Suprapubic skin (tissue), 4 donors: Measurements from ENCODE around the gene VPS35L. TPM values are rescaled to one million over a fixed set of nuclear protein-coding genes. Genes with fewer than 3 reads are reported as not detected.

ENCODE experiments used
- DNase-seq, 2 donors: peaks; one replicate each; pipeline ENCODE4 v3.0.0-alpha.2; 2019; ENCODE audit warnings: low spot score in 2 of 2
- H3K27ac ChIP-seq: fragments of 200-600 bp; sonication (generic); one replicate; pipeline ENCODE4 v1.5.1; 2019
- H3K27me3 ChIP-seq: fragments of 200-600 bp; sonication (generic); one replicate; pipeline ENCODE4 v1.5.1; 2019
- H3K36me3 ChIP-seq: fragments of 200-600 bp; sonication (generic); one replicate; pipeline ENCODE4 v1.5.1; 2019
- H3K4me1 ChIP-seq: fragments of 200-600 bp; sonication (generic); one replicate; pipeline ENCODE4 v1.5.1; 2019
- H3K4me3 ChIP-seq: fragments of 200-600 bp; sonication (generic); one replicate; pipeline ENCODE4 v1.5.1; 2019; ENCODE audit warnings: mild to moderate bottlenecking
- H3K9me3 ChIP-seq: fragments of 200-600 bp; sonication (generic); one replicate; pipeline ENCODE4 v1.5.1; 2019
- EP300 ChIP-seq: sonication (generic); formaldehyde crosslinking; IDR thresholded peaks from one replicate; pipeline ENCODE4 v1.6.1; 2017; ENCODE audit warnings: antibody characterized with exemption
- POLR2A ChIP-seq, 2 donors: fragments of 450-650 bp; IDR thresholded peaks; one replicate each; pipeline ENCODE4 v1.6.1; 2017; ENCODE audit warnings: antibody characterized with exemption in 2 of 2, mild to moderate bottlenecking in 2 of 2, moderate library complexity in 2 of 2
- POLR2AphosphoS5 ChIP-seq, 3 donors: sonication (generic); formaldehyde crosslinking; IDR thresholded peaks; one replicate each; pipeline ENCODE4 v1.6.1; 2017; ENCODE audit warnings: antibody characterized with exemption in 3 of 3
- WGBS: methylation state at CpG from one replicate; pipeline ENCODE4 v1.1.5; 2018; 5-methylcytosine and 5-hydroxymethylcytosine counted together
- total RNA-seq, 4 donors: library from RNA; depleted of rRNA; stranded (reverse); fragments of >200 nt; gene quantifications; one replicate each; pipeline ENCODE4 v1.1.0, GENCODE V29; 2016
- TF ChIP-seq, protein P1 (sequence below), 2 donors: fragments of 200-600 bp in 1 of 2; fragments of 450-650 bp in 1 of 2; sonication (generic) in 1 of 2; IDR thresholded peaks; one replicate each; pipeline ENCODE4 v1.5.1; 2016 to 2019; ENCODE audit warnings: antibody characterized with exemption in 2 of 2, mild to moderate bottlenecking in 1 of 2, moderate library complexity in 1 of 2

VPS35L gene
- total RNA-seq, 4 donors from 2014 or later, result 16.3 to 30.4 (median 20.7) TPM

DNA sequence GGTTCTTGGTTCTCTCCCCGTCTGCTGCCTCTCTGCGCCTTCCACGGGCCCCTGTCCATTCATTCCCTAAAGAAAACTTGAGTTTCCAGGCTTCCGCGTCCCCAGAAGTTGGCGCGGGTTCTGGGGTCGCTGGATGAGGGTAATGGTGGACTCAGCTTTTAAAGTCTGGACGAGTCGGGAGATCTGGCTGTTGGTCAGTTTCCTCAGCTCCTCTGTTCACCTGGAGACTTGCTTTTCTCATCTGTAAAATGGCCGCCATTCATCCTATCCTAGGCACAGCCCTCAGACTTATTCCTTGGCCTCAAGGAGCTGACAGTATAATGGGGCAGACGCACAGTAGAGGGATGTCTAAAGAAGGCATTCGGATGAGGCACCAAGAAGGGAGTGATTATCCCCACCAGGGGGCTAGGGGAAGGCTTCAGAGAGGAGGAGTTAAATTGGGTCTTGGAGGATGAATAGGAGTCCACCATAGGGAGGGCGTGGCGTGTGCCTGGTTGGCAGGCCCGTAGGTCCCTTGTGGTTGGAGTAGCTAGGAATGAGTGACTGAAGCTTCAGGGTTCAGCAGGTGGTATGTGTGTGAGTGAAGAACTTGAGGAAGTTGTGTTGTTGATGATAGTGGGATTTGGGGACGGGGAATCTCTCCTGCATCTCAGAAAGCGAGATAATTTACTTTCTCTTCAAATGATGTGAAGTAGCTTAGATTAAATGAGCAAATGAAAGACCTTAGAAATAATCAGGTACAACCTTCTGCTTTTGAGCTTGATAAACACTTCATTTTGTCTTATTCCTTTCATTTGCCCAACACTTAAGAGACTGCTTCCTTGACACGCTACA is 652 bp downstream of the VPS35L start:
- Histone ChIP-seq H3K27me3 (no peaks in the 10 kb centered on the region), H3K9me3 (no peaks in the 10 kb centered on the region), H3K4me3 (peak overlapping the region; percentile 82), H3K36me3 (peaks cover 4% of the 10 kb centered on the region), H3K27ac (peak overlapping the region; percentile 91), H3K4me1 (peaks cover 21% of the 10 kb centered on the region)
- no peak for DNase-seq
- TF ChIP-seq, protein P1, sequence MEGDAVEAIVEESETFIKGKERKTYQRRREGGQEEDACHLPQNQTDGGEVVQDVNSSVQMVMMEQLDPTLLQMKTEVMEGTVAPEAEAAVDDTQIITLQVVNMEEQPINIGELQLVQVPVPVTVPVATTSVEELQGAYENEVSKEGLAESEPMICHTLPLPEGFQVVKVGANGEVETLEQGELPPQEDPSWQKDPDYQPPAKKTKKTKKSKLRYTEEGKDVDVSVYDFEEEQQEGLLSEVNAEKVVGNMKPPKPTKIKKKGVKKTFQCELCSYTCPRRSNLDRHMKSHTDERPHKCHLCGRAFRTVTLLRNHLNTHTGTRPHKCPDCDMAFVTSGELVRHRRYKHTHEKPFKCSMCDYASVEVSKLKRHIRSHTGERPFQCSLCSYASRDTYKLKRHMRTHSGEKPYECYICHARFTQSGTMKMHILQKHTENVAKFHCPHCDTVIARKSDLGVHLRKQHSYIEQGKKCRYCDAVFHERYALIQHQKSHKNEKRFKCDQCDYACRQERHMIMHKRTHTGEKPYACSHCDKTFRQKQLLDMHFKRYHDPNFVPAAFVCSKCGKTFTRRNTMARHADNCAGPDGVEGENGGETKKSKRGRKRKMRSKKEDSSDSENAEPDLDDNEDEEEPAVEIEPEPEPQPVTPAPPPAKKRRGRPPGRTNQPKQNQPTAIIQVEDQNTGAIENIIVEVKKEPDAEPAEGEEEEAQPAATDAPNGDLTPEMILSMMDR (IDR thresholded peaks at IDR 0.05), result no peak
- TF ChIP-seq POLR2AphosphoS5 (IDR thresholded peaks at IDR 0.05), result no peak
- TF ChIP-seq EP300, result no peak
- TF ChIP-seq POLR2A (IDR thresholded peaks at IDR 0.05), result no peak
- WGBS, result 38% methylated on average over 19 of the region's 19 CpGs

DNA sequence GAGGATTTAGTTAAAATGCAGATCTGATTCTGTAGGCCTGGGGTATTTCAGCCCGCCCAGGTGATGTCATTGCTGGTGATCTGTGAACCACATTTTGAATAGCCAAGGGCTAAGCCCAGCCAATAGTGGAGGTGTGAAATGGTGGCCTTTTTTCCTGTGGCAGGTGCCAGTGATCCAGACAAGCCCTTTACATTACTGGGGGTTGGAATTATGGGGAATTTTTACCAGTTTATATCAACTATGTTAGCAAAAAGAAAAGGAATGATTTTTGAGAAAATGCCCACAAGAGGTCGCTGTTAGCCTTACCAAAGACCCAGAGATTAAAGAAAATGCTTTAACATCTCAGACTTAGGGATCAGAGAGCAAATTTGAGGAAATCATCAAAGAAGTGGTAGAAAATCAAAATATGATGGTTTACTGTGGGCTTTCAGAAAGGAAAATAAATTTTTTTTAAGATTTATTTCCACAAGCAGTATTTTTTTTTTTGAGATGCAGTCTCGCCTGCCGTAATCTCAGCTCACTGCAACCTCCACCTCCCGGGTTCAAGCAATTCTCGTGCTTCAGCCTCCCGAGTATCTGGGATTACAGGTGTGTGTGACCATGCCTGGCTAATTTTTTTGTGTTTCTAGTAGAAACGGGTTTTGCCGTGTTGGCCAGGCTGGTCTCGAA is 3.9 kb downstream of the VPS35L start:
- Histone ChIP-seq H3K27me3 (no peaks in the 10 kb centered on the region), H3K9me3 (no peaks in the 10 kb centered on the region), H3K4me3 (no peak overlapping the region), H3K27ac (no peak overlapping the region), H3K36me3 (peaks cover 3% of the 10 kb centered on the region), H3K4me1 (peaks cover 21% of the 10 kb centered on the region)
- DNase-seq, result no peak
- TF ChIP-seq, protein P1 (IDR thresholded peaks at IDR 0.05), result peak; percentile 25 to 35
- TF ChIP-seq EP300, result no peak
- WGBS, result 79% methylated on average over 10 of the region's 10 CpGs

DNA sequence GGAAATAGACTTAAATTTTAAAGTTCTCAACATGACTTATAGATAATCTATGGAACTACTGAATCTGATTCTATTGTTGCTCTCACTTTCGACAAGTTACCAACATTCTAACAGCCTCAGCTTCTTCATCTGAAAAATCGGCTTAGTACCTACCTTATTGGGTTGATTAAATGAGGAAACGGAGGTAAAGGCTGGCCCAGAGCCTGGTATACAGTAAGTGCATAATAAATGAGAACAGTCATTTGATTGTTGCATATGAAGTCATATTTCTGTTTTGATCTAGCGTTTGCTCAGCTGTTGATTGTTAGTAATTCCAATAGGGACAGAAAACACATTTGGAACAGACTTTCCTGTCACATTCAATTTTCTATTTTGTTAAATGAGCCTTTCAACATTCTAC is 4.6 kb downstream of the VPS35L start:
- TF ChIP-seq POLR2A (IDR thresholded peaks at IDR 0.05) (no peak), EP300 (no peak), POLR2AphosphoS5 (IDR thresholded peaks at IDR 0.05) (no peak)
- TF ChIP-seq, protein P1 (IDR thresholded peaks at IDR 0.05), result no peak
- DNase-seq, result no peak
- no peaks in the 10 kb centered on the region for H3K9me3 ChIP-seq
- no peaks in the 10 kb centered on the region for H3K27me3 ChIP-seq
- no peak overlapping the region for H3K27ac ChIP-seq
- WGBS, result 88% methylated on average over 4 of the region's 4 CpGs
- H3K4me3 ChIP-seq, result no peak overlapping the region
- peaks cover 8% of the 10 kb centered on the region for H3K36me3 ChIP-seq
- H3K4me1 ChIP-seq, result peaks cover 15% of the 10 kb centered on the region

DNA sequence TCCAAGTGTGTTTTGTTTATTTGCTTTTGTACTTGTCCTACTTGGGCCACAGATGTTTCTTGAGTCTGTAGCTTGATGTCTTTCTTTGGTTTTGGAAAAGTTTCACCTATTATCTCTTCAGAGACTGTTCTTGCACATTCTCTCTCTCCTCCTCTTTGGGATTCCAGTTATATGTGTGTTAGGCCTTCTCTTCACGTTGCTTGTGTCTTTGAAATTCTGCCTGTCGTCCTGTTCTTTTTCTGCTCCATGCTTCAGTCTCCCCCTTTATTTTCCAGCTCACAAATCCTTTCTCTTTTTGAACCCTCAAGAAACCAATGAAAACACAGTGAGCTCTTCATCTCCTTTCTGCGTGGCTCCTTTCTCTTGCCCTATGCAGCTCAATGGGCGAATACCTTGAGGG is 7.9 kb downstream of the VPS35L start:
- Histone ChIP-seq H3K4me3 (no peak overlapping the region), H3K9me3 (no peaks in the 10 kb centered on the region), H3K36me3 (peaks cover 39% of the 10 kb centered on the region), H3K27me3 (no peaks in the 10 kb centered on the region), H3K4me1 (no peaks in the 10 kb centered on the region), H3K27ac (no peak overlapping the region)
- DNase-seq, result no peak
- TF ChIP-seq, protein P1 (IDR thresholded peaks at IDR 0.05), result no peak
- TF ChIP-seq EP300 (no peak), POLR2AphosphoS5 (IDR thresholded peaks at IDR 0.05) (no peak), POLR2A (IDR thresholded peaks at IDR 0.05) (no peak)
- 94% methylated on average over 4 of the region's 4 CpGs for WGBS

DNA sequence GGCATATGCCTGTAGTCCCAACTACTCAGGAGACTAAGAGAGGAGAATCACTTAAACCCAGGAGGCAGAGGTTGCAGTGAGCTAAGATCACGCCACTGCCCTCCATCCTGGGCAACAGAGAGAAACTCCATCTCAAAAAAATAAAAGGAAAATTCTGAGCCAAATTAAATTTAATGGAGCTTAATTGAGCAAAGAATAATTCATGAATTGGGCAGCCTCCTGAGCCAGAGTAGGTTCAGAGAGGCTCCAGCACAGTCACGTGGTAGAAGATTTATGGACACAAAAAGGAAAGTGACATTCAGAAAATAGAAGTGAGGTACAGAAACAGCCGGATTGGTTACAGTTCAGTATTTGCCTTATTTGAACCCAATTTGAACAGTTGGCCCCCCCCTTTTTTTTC is 10.9 kb downstream of the VPS35L start:
- DNase-seq, result no peak
- H3K4me3 ChIP-seq, result no peak overlapping the region
- TF ChIP-seq EP300, result no peak
- no peaks in the 10 kb centered on the region for H3K27me3 ChIP-seq
- H3K4me1 ChIP-seq, result no peaks in the 10 kb centered on the region
- H3K9me3 ChIP-seq, result no peaks in the 10 kb centered on the region
- peaks cover 69% of the 10 kb centered on the region for H3K36me3 ChIP-seq
- WGBS, result 89% methylated on average over 3 of the region's 3 CpGs
- no peak overlapping the region for H3K27ac ChIP-seq
